HG02623 (cell line): ENCODE results near the gene SCUBE1.
A peak's percentile ranks its signal among the peaks of the same experiment; 100 is the strongest.

Source experiments
- ATAC-seq: cut with Tn5 transposase; IDR thresholded peaks from one replicate; pipeline ENCODE4 v1.9.1; 2021; ENCODE audit warnings: moderate library complexity; ENCODE audit not compliant: unreplicated experiment

SCUBE1 gene

DNA sequence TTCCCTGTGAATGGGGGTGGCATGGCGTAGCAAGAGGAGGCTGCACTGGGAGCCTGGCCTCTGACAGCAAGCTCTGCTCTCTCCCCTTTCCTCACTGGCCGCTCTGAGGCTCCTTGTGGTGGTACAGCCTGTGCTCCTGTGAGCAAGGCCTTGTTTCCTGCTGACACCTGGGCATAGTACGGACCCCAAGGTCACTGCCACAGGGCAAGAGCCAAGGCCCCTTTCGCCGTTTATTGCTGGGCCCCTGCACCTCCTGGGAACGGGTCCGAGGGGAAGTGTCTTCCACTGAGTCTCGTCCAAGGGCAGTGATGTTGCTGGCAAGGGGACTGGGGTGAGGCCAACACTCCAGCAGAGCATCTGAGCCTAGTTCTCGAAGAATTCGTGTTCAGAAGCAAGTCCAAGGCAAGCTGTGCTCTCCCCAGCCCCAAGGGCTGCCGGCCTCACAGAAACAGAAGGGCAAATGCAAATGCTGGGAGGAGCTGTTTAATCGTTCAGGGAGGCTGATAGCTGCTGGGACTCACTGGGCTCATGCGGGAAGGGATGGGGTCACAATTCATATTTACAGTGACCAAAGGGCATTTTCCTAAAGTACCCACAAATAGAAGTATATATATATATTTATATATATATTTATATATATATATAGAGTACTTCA lies 140.3 kb downstream of the SCUBE1 start:
- ATAC-seq, result no peak

GRCh38 chr22:43202326-43202725 lies 140.8 kb downstream of the SCUBE1 start:
- ATAC-seq, result no peak

- ATAC-seq, result no peak
Measured at GRCh38 chr22:43201486-43202219, 141.5 kb downstream of the SCUBE1 start.

- ATAC-seq, result no peak
Measured at GRCh38 chr22:43200555-43200954, 142.6 kb downstream of the SCUBE1 start.

DNA sequence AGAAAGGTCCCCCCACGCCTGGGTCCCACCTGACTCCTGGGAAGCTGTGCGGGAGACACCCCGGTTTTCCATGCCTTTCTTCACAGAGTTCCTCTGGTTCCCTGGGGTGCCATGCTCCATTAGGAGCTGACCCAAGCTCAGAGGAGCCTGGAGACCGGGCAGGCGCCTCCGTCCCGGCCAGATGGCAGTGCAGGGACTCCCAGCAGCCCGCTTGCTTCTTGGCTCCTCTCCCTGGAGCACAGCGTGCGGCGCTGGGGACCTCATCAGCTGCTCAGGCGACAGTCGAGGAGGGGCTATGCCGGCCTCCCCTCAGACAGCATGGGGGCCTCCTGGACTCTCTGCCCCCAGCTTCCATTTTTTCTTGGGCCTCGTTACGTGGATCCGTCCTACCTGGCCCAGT lies 143.1 kb downstream of the SCUBE1 start:
- ATAC-seq, result no peak

DNA sequence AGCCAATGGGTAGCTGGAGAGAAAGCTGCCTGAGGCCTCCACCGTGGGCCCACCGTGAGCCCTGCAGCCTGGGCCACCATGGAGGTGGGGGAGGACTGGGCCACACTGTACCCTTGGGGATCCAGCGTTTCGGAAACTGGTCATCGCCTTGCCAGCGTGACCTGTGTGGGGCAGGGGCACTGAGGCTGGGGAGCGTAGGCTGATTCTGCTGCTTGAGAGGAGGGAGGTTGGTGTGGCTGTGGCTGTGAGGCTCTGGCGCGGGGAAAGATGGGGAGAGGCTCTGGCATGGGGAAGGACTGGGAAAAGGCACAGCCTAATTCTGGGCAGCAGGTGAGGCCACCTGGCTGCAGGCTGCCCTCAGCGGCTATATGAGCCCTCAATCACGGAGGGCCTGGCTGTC lies 143.6 kb downstream of the SCUBE1 start:
- no peak for ATAC-seq

GRCh38 chr22:43198936-43199335 lies 144.2 kb downstream of the SCUBE1 start:
- no peak for ATAC-seq

DNA sequence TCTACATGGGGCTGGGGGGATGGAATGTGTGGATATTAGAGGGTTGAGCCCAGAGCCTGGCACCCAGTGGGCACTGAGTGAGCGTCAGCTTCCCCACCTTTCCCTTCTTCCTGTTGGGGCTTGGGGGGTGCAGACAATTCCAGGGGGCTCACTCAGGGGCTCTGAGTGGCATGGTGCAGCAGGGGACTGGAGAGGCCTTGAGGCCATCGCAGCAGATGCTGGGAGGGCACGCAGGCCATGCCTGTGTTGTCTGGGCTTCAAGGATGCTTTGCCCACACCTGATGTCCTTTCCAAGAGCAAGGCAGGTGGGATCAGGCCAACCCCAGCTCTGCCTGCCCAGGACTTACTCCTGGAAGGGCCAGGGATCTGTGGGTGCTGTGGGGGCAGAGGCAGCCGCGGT lies 145.0 kb downstream of the SCUBE1 start:
- ATAC-seq, result no peak

DNA sequence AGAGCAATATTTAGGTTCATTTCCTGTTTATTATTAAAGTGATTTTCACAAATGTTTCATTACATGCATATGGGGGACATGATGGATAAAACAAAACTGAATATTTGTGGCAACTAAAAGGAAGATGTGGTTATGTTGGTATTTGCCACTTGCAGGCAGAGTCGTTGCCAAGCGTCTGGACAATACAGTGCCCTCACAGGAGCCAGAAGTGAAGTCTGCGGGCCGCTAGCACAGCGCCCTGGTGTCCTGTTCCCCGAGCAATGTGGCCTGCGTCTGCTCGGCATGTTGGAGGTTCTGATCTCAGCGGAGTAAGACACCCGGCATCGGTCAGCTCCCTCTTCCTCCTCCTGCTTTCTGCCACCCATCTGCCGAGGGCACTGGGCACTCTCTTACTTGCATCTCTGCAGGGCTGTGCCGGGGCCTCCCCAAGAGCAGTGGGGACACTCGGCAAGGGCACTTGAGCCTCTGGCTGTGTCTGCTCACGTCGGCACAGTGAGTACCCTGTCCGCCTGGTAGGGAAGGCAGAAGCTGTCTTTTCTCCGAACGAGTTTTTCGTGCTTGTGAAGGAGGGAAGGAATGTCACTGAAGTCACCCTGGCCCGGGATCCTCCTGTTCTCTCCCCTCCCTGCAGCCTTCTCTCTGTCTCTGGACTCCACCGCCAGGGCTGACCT lies 145.8 kb downstream of the SCUBE1 start:
- no peak for ATAC-seq

DNA sequence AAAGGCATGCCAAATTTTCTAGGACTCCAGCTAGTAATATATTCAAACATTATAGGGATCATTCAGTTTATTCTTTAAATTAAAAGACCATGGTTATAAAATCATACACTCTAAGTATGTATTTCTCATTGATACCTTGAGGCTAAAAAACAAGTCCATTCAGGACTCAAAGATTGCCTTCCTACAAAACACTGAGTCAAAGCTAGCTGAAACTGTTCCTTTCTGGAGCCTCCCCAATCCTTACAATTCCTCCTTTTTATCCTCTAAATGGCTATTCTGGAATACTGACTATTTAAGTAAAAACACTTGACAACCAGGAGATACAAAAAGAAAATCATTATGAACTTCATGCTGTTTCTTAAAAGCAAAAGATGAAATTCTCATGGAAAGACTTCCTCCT lies 151.3 kb downstream of the SCUBE1 start:
- ATAC-seq, result no peak

- ATAC-seq, result no peak
Measured at GRCh38 chr22:43188829-43189545, 154.2 kb downstream of the SCUBE1 start.

DNA sequence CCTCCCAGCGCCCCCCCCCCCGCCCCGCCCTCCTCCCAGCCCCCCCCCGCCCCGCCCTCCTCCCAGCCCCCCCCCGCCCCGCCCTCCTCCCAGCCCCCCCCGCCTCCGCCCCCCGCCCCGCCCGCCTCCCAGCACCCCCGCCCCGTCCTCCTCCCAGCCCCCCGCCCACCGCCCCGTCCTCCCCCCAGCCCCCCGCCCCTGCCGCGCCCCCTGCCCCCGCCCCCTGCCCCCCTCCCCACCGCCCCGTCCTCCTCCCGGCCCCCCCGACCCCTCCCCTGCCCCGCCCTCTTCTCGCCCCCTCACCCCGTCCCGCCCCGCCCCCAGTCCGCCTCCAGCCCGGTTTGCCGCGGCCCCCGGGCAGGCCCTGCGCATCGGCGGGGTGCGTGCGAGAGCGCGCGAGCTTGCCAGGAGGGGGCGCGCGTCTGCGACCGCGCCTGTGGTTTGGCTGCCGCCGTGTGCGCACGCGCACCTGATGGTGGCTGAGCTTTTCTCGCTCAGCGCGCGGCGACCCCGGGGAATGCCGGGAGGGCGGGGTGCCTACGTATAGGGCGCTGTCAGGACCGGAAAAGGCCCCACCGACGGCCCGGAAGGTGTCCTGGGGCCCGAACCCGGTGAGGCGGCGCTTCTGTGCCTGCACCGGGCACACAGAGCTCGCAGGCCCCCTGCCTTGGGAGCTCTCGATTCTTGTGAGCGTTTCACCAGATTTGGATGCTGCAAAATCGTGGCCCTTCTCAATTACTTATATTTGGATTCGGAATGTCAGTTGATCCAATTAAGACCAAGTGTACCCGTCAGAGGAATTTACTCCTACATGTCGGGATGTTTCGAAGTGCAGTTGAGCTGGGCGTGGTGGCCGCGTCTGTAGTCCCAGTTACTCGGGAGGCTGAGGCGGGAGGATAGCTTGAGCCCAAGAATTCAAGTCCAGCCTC lies 155.7 kb downstream of the SCUBE1 start:
- ATAC-seq, result peak; percentile 73

DNA sequence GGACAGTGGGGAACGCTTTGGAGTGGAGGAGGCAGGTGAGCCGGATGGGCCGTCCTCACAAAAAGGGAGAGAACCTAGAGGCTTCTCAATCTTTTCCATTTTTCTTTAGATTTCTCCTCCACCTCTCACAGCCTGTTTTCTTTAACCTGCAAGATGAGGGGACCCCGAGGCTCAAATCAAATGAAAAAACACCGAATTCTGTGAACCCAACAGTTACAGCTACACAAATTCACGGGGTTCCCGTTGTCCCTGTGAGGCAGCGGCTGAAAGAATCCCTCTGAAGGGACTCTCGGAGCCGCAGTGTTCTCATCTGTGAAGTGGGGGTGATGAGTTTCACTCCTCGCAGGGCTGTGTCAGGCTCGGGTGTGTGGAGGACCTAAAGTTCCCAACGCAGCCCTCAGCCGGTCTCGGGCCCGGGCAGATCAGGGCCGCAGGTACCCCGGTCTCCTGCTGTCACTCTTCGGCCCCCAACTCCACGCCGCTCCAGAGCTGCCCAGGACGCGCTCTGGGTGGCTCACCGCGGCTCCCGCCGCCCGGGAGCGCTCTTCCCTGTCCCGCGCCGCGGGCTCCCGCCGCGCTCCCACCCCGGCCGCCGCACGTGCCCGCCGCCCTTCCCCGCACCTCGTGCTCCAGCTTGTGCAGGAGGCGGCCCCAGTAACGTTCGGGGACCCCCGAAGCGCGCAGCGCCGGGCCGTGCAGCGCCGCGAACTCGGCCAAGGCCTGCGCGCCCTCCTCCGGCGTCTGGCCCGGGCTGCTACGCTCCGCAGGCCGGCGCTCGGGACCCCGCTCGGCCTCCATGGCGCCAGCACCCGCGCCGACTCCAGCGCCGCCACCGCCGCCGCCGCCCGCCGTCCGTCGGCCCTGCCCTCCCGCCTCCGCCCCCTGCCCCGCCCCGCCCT lies 156.7 kb downstream of the SCUBE1 start, which contains the start of gene TTLL12:
Gene TTLL12, minus strand, starts transcription at position 863 of the 899 bp plus-strand sequence. Its CDS starts 65 bp downstream, at position 798.
- ATAC-seq, result peak; percentile 59

- ATAC-seq, result no peak
Measured at GRCh38 chr22:43185860-43186261, 157.3 kb downstream of the SCUBE1 start.

DNA sequence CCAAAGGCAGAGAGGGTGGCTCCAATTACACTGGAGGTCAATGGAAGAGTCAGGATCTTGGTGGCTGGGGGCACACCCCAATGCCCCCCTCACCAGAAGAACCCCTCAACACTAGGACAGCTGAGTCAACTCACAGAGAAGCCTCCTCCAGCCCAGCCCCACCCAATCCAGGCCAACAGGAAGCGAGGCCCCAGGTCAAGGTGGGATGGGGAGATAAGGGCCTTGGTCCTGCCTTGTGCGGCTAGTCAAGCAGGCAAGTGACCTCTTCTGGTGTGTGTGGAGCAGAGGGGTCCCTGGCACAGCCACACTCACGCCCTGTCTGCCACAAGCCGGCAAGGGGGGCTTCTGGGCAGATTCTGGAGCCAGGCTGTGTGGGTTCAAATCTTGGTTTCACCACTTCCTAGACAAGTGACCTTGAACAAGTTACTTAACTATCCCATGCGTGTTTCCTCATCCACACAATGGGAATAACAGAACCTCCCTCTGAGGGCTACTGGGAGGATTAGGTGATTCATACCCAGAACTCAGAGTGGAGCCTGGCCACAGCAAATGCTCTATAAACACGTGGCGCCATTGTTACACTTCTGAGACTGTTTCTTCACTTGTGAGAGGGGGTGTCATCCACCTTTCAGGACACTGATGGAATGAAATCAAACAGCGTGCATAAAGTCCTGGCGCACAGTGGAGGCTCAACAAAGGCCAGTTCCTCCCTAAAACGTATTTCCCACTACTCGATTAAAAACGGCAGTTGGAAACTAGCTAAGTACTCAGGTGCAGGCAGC lies 159.5 kb downstream of the SCUBE1 start:
- ATAC-seq, result no peak

DNA sequence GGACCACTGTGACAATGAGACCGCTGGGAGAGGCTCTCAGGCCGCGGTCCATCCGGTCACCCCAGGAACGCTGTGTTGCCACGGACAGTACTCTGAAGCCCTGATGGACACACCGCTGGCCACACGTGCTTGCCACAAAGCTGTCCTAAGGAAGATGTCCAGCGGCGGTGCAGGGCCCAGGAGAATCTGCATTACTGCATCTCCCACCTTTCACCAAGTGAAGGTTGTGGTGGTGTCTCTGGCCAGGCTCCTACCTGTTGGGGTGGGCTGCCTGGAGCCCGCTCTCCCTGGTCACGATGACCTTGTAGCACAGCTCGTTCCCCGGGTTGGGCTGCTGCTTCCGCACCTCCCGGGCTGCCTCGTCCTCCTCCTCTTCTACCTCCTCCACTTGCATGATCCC lies 160.4 kb downstream of the SCUBE1 start:
- ATAC-seq, result no peak

GRCh38 chr22:43182118-43182517 lies 161.1 kb downstream of the SCUBE1 start:
- ATAC-seq, result no peak

DNA sequence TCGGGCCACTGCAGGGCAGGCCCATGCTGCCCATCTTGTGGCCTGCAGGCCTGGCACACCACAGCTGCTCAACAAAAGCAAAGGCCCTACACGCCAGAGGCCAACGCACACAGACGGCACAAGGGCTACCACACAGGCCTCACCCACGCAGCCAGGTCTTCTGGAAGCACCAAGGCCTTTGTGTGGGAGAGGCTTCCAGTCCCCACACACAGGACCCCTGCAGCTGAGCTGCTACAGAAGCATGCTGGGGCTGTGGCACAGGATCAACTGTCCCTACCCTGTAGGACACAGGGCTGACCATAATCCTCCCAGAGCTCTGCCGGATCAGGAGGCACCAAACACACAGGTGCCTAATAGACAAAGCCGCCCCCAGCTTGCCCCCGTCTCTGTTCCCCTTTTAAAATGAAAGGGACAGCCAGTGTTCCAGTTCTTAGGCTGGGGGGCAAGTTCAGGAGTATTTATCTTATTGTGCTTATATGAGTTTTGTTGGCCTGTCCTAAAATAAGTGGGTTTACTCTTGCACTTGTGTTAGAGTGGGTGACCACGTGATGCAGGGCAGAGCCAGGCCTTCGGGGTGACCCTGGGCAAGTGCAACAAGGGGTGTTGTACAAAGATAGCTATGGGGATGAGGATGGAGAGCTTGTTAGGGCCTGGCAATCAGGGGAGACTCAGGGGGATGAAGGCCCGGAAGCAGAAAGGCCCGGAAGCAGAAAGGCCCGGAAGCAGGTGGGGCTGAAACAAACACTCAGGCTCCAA lies 161.7 kb downstream of the SCUBE1 start:
- no peak for ATAC-seq
